Measurements from ENCODE around the gene MSLN.

The MSLN gene

DNA sequence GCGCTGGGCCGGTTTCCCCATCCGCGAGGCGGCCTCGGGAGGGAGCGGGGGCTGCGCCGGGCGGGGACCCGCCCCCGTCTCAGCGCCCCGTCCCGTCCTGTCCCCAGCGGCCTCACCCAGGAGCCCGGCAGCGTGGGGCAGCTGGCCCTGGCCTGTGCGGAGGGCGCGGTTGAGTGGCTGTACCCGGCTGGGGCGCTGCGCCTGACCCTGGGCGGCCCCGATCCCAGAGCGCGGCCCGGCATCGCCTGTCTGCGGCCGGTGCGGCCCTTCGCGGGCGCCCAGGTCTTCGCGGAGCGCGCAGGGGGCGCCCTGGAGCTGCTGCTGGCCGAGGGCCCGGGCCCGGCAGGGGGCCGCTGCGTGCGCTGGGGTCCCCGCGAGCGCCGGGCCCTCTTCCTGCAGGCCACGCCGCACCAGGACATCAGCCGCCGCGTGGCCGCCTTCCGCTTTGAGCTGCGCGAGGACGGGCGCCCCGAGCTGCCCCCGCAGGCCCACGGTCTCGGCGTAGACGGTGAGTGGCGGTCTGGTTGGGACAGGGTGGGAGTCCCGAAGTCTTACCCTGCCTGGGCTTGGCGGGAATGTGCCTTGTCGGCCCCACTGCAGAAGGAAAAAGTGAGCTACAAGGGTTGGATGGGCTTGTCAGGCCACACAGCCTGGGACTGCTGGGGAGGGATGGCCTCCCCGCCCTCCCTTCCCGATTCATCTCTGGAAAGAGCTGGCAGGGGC lies 44.9 kb upstream of the MSLN start:
- TF ChIP-seq CTCF (conservative IDR thresholded peaks at IDR 0.05; ENCODE audit: low read depth, low read length) = no peak
- no peak for DNase-seq (ENCODE audit: low read depth)
- H3K4me3 ChIP-seq (ENCODE audit: low read length) = peak overlapping the region; percentile 57

- H3K4me3 ChIP-seq (ENCODE audit: low read length) = peak overlapping the region; percentile 57
- no peak for DNase-seq (ENCODE audit: low read depth)
- peak; percentile 1 for TF ChIP-seq CTCF (conservative IDR thresholded peaks at IDR 0.05; ENCODE audit: low read depth, low read length)
These were observed 44.4 kb upstream of the MSLN start for GRCh38 chr16:716200-716568.

- DNase-seq (ENCODE audit: low read depth) = no peak
- TF ChIP-seq CTCF (conservative IDR thresholded peaks at IDR 0.05; ENCODE audit: low read depth, low read length) = no peak
- peak overlapping the region; percentile 57 for H3K4me3 ChIP-seq (ENCODE audit: low read length)
These were observed 43.7 kb upstream of the MSLN start for GRCh38 chr16:716768-717325.

- TF ChIP-seq CTCF (conservative IDR thresholded peaks at IDR 0.05; ENCODE audit: low read depth, low read length) = no peak
- no peak overlapping the region for H3K4me3 ChIP-seq (ENCODE audit: low read length)
- no peak for DNase-seq (ENCODE audit: low read depth)
These were observed 42.9 kb upstream of the MSLN start for GRCh38 chr16:717450-718245.

DNA sequence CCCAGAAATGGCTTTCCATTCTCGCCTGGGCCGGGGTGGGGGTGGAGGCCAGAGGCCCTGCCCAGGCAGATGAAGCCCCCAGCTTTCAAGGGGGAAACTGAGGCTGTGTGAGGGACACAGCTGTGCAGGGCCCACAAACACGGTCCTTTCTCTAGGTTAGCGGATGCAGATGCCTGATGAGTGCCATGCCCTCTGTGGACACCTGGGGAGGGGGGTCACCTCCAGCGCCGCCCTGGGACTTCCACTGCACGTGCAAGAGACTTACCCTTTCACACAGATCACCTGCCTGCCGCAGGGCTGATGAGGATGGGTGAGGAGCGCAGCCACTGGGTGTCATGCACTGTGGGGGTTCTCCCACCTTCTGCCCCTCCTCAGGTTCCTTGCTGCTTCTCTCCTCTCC lies 42.1 kb upstream of the MSLN start:
- no peak overlapping the region for H3K4me3 ChIP-seq (ENCODE audit: low read length)
- no peak for TF ChIP-seq CTCF (conservative IDR thresholded peaks at IDR 0.05; ENCODE audit: low read depth, low read length)
- DNase-seq (ENCODE audit: low read depth) = no peak

DNA sequence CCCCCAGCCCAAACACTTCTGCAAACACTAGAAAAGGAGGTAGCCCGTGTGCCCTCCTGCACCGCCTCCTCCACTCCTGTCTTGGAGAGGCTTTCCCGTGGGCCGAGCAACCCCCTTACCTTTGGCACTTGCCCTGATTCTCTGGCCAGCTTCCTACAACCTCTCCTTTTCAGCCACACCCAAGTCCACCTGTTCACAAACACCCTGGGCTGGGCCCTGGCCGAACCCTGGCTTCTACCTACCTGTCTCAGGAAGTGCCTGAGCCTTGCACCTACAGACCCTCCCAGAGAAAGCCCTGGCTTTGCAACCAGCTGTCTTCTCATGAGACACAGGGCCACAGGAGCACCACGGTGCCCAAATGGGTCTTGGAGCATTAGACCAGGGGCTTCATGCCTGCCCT lies 41.6 kb upstream of the MSLN start:
- H3K4me3 ChIP-seq (ENCODE audit: low read length) = no peak overlapping the region
- DNase-seq (ENCODE audit: low read depth) = no peak
- no peak for TF ChIP-seq CTCF (conservative IDR thresholded peaks at IDR 0.05; ENCODE audit: low read depth, low read length)

Data from retinal pigment epithelial cell (primary cell).